ENCODE data around the gene UBR4.

UBR4 gene

GRCh38 chr1:19139711-19140110 is 70.4 kb downstream of the UBR4 start:
- DNase-seq (ENCODE audit: low read depth): no peak

DNA sequence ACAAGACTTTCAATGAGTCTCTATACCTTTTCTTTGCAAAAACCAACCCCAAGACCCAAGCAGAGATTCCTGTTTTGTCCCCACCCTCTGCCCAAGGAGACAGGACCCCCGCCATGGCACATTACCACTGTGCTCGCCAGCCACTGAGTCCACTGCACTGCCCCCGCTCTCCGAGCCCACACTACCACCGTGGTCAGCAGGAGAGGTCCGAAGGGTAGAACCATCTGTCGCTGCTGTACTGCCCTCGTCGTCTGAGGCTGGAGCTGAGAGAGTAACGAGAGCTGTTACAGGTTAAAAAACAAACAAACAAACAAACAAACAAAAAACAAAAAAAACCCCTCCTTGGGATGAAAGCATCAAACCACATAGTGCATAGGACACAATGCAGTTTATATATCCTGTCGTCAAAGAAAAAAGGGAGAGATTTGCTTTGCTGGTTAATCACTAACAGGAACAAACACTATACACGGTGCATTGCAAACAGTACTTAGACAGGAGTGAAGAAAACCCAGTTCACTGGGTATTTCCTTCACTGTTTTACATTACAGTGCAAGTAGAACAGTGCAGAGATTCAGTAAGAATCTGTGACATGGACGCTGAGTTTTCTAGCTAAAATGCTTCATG is 71.0 kb downstream of the UBR4 start:
- DNase-seq (ENCODE audit: low read depth): no peak

DNA sequence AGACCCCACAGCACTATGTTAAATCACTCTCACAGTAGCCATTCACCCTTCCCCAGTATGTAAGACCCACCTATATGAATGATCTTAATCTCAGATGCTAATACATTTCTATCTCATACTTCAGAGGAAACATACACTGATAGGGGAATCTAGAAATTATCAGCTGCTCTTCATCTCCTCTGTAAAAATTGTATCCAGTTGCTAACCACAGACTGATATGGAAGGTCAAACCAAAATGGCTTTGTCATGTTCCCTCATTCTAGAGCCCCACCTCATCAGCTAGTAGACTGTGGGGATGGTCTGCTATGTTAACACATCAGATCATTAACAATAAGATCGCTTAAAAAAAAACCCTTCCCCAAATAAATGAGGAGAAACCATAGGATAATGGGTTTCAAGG is 71.7 kb downstream of the UBR4 start:
- no peak for DNase-seq (ENCODE audit: low read depth)

DNA sequence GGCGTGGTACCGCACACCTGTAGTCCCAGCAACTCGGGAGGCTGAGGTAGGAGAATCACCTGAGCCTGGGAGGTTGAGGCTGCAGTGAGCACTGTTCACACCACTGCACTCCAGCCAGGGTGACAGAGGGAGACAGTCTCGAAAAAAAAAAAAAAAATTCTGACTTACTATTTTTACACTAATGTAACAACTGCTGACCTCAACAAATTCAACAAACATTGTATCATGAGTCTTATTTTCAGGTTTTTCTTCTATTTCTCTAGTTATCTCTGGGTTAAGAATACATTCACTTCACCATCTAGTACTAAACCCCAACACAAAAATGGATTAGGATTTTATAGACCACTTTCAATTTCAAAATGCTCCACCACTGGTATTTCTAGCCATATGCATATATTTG is 72.9 kb downstream of the UBR4 start:
- DNase-seq (ENCODE audit: low read depth): no peak

DNA sequence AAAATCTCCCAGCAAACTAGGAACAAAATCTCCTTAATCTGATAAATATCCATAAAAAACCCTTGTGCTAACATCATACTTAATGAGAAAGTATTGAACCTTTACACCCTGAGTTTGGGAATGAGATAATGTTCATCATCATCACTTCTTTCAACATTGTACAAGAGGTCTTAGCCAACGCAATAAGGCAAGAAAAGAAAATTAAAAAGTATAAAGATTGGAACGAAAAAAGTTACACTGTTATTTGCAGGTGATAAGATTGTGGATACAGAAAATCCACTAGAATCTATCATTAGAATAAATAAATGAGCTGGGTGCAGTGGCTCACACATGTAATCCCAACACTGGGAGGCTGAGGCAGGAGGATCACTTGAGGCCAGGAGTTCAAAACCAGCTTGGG is 76.7 kb downstream of the UBR4 start:
- no peak for DNase-seq (ENCODE audit: low read depth)

DNA sequence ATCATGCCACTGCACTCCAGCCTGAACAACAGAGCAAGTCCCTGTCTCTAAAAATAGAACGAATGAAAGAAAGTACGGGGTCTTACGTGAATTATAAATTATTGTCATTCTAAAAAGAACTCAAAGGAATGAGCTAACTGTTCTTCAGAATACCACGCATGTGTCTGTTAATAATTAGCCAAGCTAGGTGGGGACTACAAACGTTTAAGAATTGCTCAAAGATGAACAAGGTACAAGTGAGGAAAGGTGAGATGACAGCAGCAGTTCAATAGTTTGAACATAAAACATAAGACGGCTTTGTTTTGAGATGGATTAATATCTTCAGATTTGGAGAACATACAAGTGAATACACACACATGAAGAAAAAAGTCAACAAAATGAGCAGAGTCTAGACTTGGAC is 79.6 kb downstream of the UBR4 start:
- no peak for DNase-seq (ENCODE audit: low read depth)

GRCh38 chr1:19128968-19129514 is 81.0 kb downstream of the UBR4 start:
- DNase-seq (ENCODE audit: low read depth): no peak

GRCh38 chr1:19124273-19124672 is 85.8 kb downstream of the UBR4 start:
- DNase-seq (ENCODE audit: low read depth): no peak

- no peak for DNase-seq (ENCODE audit: low read depth)
Measured at GRCh38 chr1:19123837-19124236, 86.2 kb downstream of the UBR4 start.

GRCh38 chr1:19122668-19123067 is 87.4 kb downstream of the UBR4 start:
- no peak for DNase-seq (ENCODE audit: low read depth)

GRCh38 chr1:19121192-19121591 is 88.9 kb downstream of the UBR4 start:
- DNase-seq (ENCODE audit: low read depth): no peak

- no peak for DNase-seq (ENCODE audit: low read depth)
Measured at GRCh38 chr1:19120070-19120469, 90.0 kb downstream of the UBR4 start.

- no peak for DNase-seq (ENCODE audit: low read depth)
Measured at GRCh38 chr1:19115082-19115808, 94.8 kb downstream of the UBR4 start.

DNA sequence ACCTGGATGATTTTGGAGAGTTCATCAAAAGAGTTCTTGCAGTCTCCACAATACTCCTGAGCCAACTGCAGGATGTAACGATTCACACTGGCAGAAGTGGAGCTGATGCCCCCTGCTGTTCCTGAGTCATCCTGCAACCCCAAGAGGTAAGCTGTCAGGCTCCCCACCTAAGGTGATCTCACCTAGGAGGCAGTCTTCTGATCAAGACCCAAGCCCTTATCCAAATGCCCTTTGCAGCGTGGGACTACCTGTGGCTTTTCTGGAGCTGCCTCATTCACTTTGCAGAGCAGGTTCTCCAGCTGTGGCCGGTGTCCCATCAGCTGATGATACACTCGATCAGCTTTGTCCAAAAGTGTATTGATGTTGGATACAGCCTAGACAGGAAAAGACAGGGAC is 96.4 kb downstream of the UBR4 start:
- no peak for DNase-seq (ENCODE audit: low read depth)

DNA sequence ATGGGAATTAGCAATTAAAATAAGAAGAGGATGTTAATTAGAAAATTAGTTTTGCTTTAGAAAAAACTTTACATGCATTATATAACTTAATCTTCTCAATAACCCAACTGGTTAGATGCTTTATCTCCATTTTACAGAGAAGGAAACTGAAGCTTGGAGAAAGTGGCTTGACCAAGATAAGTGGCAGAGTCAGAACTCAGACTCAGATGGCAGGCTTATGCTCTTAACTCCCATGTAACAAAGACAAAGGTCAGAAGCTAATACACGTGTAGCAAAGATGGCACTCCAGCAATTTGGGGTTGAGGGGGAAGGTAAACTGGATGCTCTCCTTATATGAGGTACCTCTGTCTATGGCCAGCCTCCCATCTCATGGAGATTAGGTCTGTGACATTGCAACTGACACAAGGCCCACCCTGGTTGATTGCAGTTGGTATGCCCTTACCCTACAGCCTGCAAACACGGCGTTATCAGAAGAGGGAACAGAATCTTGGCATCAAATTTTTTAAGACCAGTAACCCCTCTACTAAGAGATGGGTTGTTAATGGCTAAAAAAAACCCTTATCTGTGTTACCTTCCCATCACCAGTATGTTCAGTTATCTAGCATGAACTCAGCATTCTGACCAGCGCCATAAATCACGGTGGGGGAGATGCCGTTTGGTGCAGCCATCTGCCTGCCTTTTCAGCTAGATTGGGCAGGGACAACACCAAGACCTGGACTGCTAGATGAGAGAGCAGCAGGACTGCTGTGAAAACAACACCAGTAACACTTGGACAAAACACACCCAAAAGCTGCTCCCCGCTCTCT is 97.0 kb downstream of the UBR4 start:
- DNase-seq (ENCODE audit: low read depth): no peak

- DNase-seq (ENCODE audit: low read depth): no peak
Measured at GRCh38 chr1:19110257-19110927, 99.7 kb downstream of the UBR4 start.

- DNase-seq (ENCODE audit: low read depth): no peak
Measured at GRCh38 chr1:19109545-19109944, 100.5 kb downstream of the UBR4 start.

DNA sequence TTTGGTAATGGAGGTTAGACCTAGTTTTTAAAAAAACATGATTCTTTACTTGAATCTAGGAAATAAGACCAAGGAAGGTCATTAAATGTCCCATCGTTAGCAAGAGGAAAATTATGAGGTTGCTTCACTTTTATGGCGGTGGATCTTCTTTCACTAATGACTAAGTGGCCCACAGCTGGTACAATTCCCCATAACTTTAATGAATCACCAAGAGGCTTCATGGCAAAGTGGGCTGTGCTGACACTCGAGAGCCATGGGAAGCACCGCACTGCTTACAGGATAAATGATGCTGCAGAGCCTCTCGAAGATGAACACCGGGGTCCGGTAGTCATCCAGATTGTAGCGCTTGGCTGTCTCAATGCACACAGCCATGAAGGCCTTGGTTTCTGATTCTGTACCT is 108.8 kb downstream of the UBR4 start:
- DNase-seq (ENCODE audit: low read depth): no peak

GRCh38 chr1:19100028-19100427 is 110.0 kb downstream of the UBR4 start:
- DNase-seq (ENCODE audit: low read depth): no peak

GRCh38 chr1:19096990-19097389 is 113.1 kb downstream of the UBR4 start:
- no peak for DNase-seq (ENCODE audit: low read depth)

DNA sequence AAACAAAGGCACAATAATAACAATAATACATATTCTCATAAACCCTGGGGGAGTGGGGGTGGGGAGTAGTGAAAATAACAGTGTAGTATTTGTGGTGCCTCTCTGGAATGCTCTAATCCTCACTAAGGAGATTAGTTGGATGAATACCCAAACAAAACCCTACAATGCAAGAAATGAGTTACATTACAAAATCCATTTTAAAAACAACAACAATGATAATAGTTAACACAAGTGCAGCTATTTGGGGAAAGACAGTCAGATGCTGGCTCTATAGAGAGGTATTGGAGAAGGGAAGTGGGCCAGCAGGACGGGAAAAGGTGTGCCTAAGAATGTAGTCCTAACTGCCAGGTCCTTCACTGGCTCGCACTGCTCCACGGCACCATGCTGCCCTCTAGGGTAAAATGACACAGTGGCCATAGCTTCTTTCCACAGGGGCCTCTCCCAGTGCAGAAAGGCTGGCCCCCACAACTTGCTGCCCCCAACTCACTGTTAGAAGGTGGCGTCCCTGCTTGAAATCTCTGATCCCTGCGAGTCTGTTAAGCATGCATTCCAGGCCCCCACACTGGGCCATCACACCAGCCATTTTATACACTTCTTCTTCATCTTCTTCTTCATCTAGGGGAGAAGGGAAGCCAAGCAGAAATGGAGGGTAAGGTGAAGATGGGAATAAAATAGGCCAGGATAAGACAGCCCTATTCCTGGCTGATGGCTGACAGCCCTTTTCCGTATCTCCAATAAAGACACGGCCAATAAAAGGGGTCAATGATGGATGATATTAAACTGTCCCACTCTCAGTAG is 113.8 kb downstream of the UBR4 start:
- DNase-seq (ENCODE audit: low read depth): no peak
